GM19025 (cell line): ENCODE measurements around the gene LCE3A.
"Not testable (repeated sequence)": the region's sequence is repeated elsewhere in the genome, so short reads cannot be mapped to it uniquely, and the experiment has no call there.

Source experiments
- ATAC-seq: cut with Tn5 transposase; IDR thresholded peaks from one replicate; pipeline ENCODE4 v1.9.1; 2021; ENCODE audit warnings: mild to moderate bottlenecking, low read depth, moderate library complexity; ENCODE audit not compliant: unreplicated experiment

LCE3A gene

GRCh38 chr1:152579526-152579925, 43.4 kb downstream of the LCE3A start:
- ATAC-seq: not testable (repeated sequence)

- no peak for ATAC-seq
Observed at GRCh38 chr1:152577168-152577567, 45.7 kb downstream of the LCE3A start.
